ENCODE data around the gene HEY2.

The HEY2 gene

DNA sequence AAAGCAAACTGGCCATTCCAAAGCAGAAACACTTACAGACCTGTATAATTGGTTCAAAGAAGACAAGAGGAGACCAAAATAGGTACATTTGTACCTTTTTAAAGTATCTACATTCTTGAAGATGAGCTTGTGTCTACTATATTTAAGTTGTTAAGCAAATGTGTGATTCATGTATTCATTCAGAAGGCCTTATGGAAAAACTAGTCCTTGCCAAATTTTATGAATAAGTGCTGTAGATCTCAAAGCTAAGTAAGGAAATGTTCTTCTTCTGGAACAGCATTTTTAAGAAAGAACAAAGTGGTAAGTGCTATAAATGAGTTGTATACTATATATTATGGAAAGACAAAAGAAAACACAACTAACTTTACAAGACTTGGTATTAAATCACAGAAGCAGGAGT is 22.2 kb upstream of the HEY2 start:
- H3K36me3 ChIP-seq (ENCODE audit: insufficient read depth, low read length), result no peaks in the 10 kb centered on the region
- H3F3A ChIP-seq (ENCODE audit: low read depth), result no peaks in the 10 kb centered on the region
- H3K27me3 ChIP-seq (ENCODE audit: insufficient read depth, low read length, poor library complexity, severe bottlenecking), result no peaks in the 10 kb centered on the region
- H3K4me3 ChIP-seq (ENCODE audit: low read length, poor library complexity, severe bottlenecking), result no peak overlapping the region
- no peaks in the 10 kb centered on the region for H3K4me1 ChIP-seq (ENCODE audit: insufficient read depth, low read length, poor library complexity, severe bottlenecking)
- H4K20me1 ChIP-seq (ENCODE audit: insufficient read depth, low read length, poor library complexity, severe bottlenecking), result no peaks in the 10 kb centered on the region
- H3K9me2 ChIP-seq (replicated peaks; ENCODE audit: low read depth, low read length), result no peaks in the 10 kb centered on the region
- H3K4me2 ChIP-seq (ENCODE audit: low read depth, low read length, poor library complexity, severe bottlenecking), result no peak overlapping the region
- TF ChIP-seq, protein P1, sequence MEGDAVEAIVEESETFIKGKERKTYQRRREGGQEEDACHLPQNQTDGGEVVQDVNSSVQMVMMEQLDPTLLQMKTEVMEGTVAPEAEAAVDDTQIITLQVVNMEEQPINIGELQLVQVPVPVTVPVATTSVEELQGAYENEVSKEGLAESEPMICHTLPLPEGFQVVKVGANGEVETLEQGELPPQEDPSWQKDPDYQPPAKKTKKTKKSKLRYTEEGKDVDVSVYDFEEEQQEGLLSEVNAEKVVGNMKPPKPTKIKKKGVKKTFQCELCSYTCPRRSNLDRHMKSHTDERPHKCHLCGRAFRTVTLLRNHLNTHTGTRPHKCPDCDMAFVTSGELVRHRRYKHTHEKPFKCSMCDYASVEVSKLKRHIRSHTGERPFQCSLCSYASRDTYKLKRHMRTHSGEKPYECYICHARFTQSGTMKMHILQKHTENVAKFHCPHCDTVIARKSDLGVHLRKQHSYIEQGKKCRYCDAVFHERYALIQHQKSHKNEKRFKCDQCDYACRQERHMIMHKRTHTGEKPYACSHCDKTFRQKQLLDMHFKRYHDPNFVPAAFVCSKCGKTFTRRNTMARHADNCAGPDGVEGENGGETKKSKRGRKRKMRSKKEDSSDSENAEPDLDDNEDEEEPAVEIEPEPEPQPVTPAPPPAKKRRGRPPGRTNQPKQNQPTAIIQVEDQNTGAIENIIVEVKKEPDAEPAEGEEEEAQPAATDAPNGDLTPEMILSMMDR (conservative IDR thresholded peaks at IDR 0.05; ENCODE audit: low read length), result no peak
- TF ChIP-seq EZH2phosphoT487 (IDR thresholded peaks at IDR 0.05; ENCODE audit: borderline replicate concordance), result no peak
- H2AFZ ChIP-seq (ENCODE audit: low read length), result no peak overlapping the region
- no peak overlapping the region for H3K9ac ChIP-seq (ENCODE audit: low read depth, low read length, poor library complexity, severe bottlenecking)
- no peaks in the 10 kb centered on the region for H3K79me2 ChIP-seq (ENCODE audit: insufficient read depth, low read length)
- no peaks in the 10 kb centered on the region for H3K9me3 ChIP-seq (ENCODE audit: insufficient read depth, low read depth, low read length)

DNA sequence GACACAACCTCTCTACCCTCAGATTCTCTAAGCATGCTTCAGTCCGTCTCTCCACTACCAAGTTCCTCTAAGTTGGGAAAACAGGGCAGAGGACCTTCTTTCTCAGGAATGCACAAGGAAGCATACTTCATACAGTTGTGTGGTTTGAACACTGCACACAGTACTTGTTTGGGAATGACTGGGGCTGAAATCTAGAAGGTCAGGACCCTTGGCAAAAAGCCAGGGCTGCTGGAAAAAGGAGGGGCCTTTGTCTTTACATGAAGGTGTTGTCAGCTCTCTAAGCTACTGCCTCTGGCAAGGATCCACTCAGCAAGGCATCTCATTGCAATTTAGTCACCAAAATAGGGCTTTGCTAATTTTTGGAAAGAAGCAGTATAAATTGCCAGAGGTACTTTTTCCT is 20.7 kb upstream of the HEY2 start:
- H3K36me3 ChIP-seq (ENCODE audit: insufficient read depth, low read length), result no peaks in the 10 kb centered on the region
- no peaks in the 10 kb centered on the region for H3K79me2 ChIP-seq (ENCODE audit: insufficient read depth, low read length)
- H3K9me2 ChIP-seq (replicated peaks; ENCODE audit: low read depth, low read length), result no peaks in the 10 kb centered on the region
- TF ChIP-seq, protein P1 (conservative IDR thresholded peaks at IDR 0.05; ENCODE audit: low read length), result no peak
- no peak for TF ChIP-seq EZH2phosphoT487 (IDR thresholded peaks at IDR 0.05; ENCODE audit: borderline replicate concordance)
- no peak overlapping the region for H3K9ac ChIP-seq (ENCODE audit: low read depth, low read length, poor library complexity, severe bottlenecking)
- H3K4me2 ChIP-seq (ENCODE audit: low read depth, low read length, poor library complexity, severe bottlenecking), result no peak overlapping the region
- H3K4me3 ChIP-seq (ENCODE audit: low read length, poor library complexity, severe bottlenecking), result no peak overlapping the region
- H3K4me1 ChIP-seq (ENCODE audit: insufficient read depth, low read length, poor library complexity, severe bottlenecking), result no peaks in the 10 kb centered on the region
- no peaks in the 10 kb centered on the region for H3F3A ChIP-seq (ENCODE audit: low read depth)
- no peaks in the 10 kb centered on the region for H4K20me1 ChIP-seq (ENCODE audit: insufficient read depth, low read length, poor library complexity, severe bottlenecking)
- no peak overlapping the region for H2AFZ ChIP-seq (ENCODE audit: low read length)
- no peaks in the 10 kb centered on the region for H3K9me3 ChIP-seq (ENCODE audit: insufficient read depth, low read depth, low read length)
- H3K27me3 ChIP-seq (ENCODE audit: insufficient read depth, low read length, poor library complexity, severe bottlenecking), result no peaks in the 10 kb centered on the region

DNA sequence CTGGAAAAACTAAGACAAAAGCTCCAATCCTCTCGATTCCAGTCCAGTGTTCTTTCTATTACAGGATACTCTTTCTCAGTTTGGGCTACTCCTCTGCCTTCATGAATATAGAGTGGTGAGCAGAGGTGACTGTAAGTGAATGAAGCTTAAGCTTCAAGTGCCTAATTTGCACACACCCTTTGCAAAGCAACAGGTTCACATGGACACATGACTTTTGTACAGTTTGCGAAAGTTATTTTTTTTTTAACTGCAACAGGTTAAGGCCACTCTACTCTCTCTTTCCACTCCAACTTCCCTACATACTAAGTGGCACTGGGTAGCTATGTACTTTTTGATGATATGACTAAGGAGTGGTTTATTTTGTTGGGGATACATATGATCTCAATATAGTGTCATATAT is 19.4 kb upstream of the HEY2 start:
- Histone ChIP-seq H3K4me2 (ENCODE audit: low read depth, low read length, poor library complexity, severe bottlenecking) (no peak overlapping the region), H3K4me3 (ENCODE audit: low read length, poor library complexity, severe bottlenecking) (no peak overlapping the region), H3K9me2 (replicated peaks; ENCODE audit: low read depth, low read length) (no peaks in the 10 kb centered on the region), H3F3A (ENCODE audit: low read depth) (no peaks in the 10 kb centered on the region), H3K9me3 (ENCODE audit: insufficient read depth, low read depth, low read length) (no peaks in the 10 kb centered on the region), H2AFZ (ENCODE audit: low read length) (no peak overlapping the region), H3K9ac (ENCODE audit: low read depth, low read length, poor library complexity, severe bottlenecking) (no peak overlapping the region), H4K20me1 (ENCODE audit: insufficient read depth, low read length, poor library complexity, severe bottlenecking) (no peaks in the 10 kb centered on the region), H3K27me3 (ENCODE audit: insufficient read depth, low read length, poor library complexity, severe bottlenecking) (no peaks in the 10 kb centered on the region), H3K4me1 (ENCODE audit: insufficient read depth, low read length, poor library complexity, severe bottlenecking) (no peaks in the 10 kb centered on the region), H3K79me2 (ENCODE audit: insufficient read depth, low read length) (no peaks in the 10 kb centered on the region), H3K36me3 (ENCODE audit: insufficient read depth, low read length) (no peaks in the 10 kb centered on the region)
- no peak for TF ChIP-seq EZH2phosphoT487 (IDR thresholded peaks at IDR 0.05; ENCODE audit: borderline replicate concordance)
- TF ChIP-seq, protein P1 (conservative IDR thresholded peaks at IDR 0.05; ENCODE audit: low read length), result no peak

Measured in Loucy (cell line).